ENCODE data around the gene SH3BP4.

DNA sequence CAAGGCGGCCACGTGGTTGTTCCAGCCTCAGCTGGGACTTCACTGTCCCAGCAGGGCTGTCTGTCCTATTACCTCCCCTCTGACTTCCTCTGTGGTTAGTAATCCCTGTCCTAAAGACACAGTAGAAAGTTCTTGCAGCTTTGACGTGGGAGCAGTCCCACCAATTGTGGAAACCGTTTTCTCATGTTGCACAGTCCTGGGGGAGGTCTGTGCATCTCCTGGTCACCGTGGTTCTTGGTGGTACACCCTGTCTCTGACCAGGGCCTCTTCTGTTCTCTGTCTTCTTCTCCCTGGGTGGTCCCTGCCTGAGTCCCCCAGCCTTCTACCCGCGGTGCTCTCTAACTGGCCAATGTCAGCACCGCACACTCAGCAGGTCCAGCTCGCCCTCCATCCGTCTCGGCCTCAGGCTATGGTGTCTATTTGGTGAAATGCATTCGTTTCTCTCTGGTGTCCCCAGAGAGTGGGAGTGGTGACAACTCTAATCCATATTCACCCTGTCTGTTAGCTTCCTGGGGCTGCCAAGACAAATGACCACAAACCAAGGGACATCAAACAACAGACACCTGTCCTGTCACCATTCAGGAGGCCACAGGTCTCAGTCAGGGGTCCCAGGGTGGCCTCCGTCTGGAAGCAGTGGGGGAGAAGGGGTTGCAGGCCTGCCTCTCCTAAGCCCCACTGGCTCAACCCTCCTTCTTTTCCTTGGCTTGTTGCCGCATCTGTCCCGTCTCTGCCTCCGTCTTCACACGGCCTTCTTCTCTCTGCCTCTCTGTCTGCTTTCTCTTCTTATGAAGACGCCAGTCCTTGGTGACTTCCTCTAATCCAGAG, 99.8 kb downstream of the SH3BP4 start:
- no peak for TF ChIP-seq EP300 (IDR thresholded peaks at IDR 0.05)
- TF ChIP-seq, protein P1, sequence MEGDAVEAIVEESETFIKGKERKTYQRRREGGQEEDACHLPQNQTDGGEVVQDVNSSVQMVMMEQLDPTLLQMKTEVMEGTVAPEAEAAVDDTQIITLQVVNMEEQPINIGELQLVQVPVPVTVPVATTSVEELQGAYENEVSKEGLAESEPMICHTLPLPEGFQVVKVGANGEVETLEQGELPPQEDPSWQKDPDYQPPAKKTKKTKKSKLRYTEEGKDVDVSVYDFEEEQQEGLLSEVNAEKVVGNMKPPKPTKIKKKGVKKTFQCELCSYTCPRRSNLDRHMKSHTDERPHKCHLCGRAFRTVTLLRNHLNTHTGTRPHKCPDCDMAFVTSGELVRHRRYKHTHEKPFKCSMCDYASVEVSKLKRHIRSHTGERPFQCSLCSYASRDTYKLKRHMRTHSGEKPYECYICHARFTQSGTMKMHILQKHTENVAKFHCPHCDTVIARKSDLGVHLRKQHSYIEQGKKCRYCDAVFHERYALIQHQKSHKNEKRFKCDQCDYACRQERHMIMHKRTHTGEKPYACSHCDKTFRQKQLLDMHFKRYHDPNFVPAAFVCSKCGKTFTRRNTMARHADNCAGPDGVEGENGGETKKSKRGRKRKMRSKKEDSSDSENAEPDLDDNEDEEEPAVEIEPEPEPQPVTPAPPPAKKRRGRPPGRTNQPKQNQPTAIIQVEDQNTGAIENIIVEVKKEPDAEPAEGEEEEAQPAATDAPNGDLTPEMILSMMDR (IDR thresholded peaks at IDR 0.05), result no peak
- TF ChIP-seq POLR2AphosphoS5 (IDR thresholded peaks at IDR 0.05), result no peak
